CD4-positive, alpha-beta T cell (primary cell): Measurements from ENCODE around the gene PYGL. TPM values are rescaled to one million over a fixed set of nuclear protein-coding genes. Genes with fewer than 3 reads are reported as not detected.
A peak's percentile ranks its signal among the peaks of the same experiment; 100 is the strongest.

Experiments
- ATAC-seq: fragments of 200-7000 bp; cut with Tn5 transposase; one replicate; pipeline ENCODE4 v1.10.0; 2022; ENCODE audit warnings: mild to moderate bottlenecking; ENCODE audit not compliant: poor library complexity
- CTCF ChIA-PET: fragments of 350-600 bp; sonication (Branson Sonifier 250); formaldehyde crosslinking; loops from one replicate; lab custom pipeline; 2021; ENCODE audit warnings: antibody characterized with exemption, inconsistent platforms; lab: Charles Lee
- POLR2A ChIA-PET: fragments of 350-600 bp; sonication (Branson Sonifier 250); formaldehyde crosslinking; loops from one replicate; lab custom pipeline; 2021; ENCODE audit warnings: antibody characterized with exemption, inconsistent platforms; lab: Charles Lee
- DNase-seq, 14 experiments: peaks; one replicate each; pipeline ENCODE4 v3.0.0-alpha.2; 2013 to 2020; ENCODE audit warnings: mixed read lengths in 2 of 14
- H3K27ac ChIP-seq, 2 donors: one replicate each; pipeline versions ENCODE4 v1.5.1 to v1.7.0; 2013; ENCODE audit warnings: low read length in 2 of 2, low read depth in 1 of 2, mild to moderate bottlenecking in 1 of 2
- H3K27me3 ChIP-seq, 2 experiments: 1 replicate in 1 of 2; 2 replicates in 1 of 2; pipeline versions ENCODE4 v1.6.1 to v1.7.0; 2013; ENCODE audit warnings: low read length in 2 of 2, control low read depth in 1 of 2, mild to moderate bottlenecking in 1 of 2, moderate library complexity in 1 of 2; ENCODE audit not compliant: insufficient read depth in 2 of 2, control insufficient read depth in 1 of 2
- H3K36me3 ChIP-seq: one replicate; pipeline ENCODE4 v1.6.1; 2013; ENCODE audit warnings: low read length, control low read depth; ENCODE audit not compliant: insufficient read depth
- H3K4me1 ChIP-seq: one replicate; pipeline ENCODE4 v1.6.1; 2013; ENCODE audit warnings: low read length, control low read depth; ENCODE audit not compliant: insufficient read depth
- H3K4me3 ChIP-seq: one replicate; pipeline ENCODE4 v1.5.1; 2013; ENCODE audit warnings: mild to moderate bottlenecking, low read length, moderate library complexity
- H3K9me3 ChIP-seq, 2 experiments: 1 replicate in 1 of 2; 2 replicates in 1 of 2; pipeline versions ENCODE4 v1.6.1 to v1.7.0; 2013; ENCODE audit warnings: low read length in 2 of 2, mild to moderate bottlenecking in 2 of 2, control low read depth in 1 of 2, moderate library complexity in 1 of 2; ENCODE audit not compliant: control insufficient read depth in 1 of 2, insufficient read depth in 1 of 2
- H3K27ac Mint-ChIP-seq: one replicate; pipeline ENCODE4 v1.8.0; 2020; ENCODE audit warnings: mixed read lengths
- H3K27me3 Mint-ChIP-seq: one replicate; pipeline ENCODE4 v1.8.0; 2021; ENCODE audit warnings: mixed read lengths
- H3K36me3 Mint-ChIP-seq: one replicate; pipeline ENCODE4 v1.8.0; 2021; ENCODE audit warnings: low read depth, mixed read lengths
- H3K4me1 Mint-ChIP-seq: one replicate; pipeline ENCODE4 v1.8.0; 2021; ENCODE audit warnings: low read depth, mixed read lengths
- H3K4me3 Mint-ChIP-seq: one replicate; pipeline ENCODE4 v1.8.0; 2020; ENCODE audit warnings: mild to moderate bottlenecking, mixed read lengths
- H3K9me3 Mint-ChIP-seq: one replicate; pipeline ENCODE4 v1.8.0; 2020; ENCODE audit warnings: mixed read lengths
- CTCF ChIP-seq: fragments of 200-600 bp; IDR thresholded peaks from one replicate; pipeline ENCODE4 v1.8.0; 2022; ENCODE audit warnings: antibody characterized with exemption, mild to moderate bottlenecking
- intact Hi-C, 2 experiments: fragments of 100-400 bp; cut with DNase I in 1 of 2; cut with micrococcal nuclease in 1 of 2; formaldehyde crosslinking; loops; one replicate each; pipeline versions ENCODE4 v1.15.1 to v1.9.0; 2023 to 2025; cut with DNase I, micrococcal nuclease
- total RNA-seq, 174 experiments: library from RNA in 2 of 174; stranded (reverse) in 2 of 174; gene quantifications; one replicate each; pipeline ENCODE4 v1.2.3 and lab custom pipeline; 2021 to 2026

PYGL gene
- total RNA-seq, 2 experiments from 2014 or later: 0.59 to 0.69 TPM

GRCh38 chr14:50882932-50883826 is 61.1 kb downstream of the PYGL start:
- Mint-ChIP-seq H3K27me3 (peaks cover 34% of the 10 kb centered on the region), H3K4me1 (no peaks in the 10 kb centered on the region), H3K4me3 (no peak overlapping the region), H3K9me3 (no peaks in the 10 kb centered on the region), H3K27ac (no peak overlapping the region), H3K36me3 (no peaks in the 10 kb centered on the region)
- DNase-seq (no peak), ATAC-seq (no peak)
- Histone ChIP-seq H3K4me1 (no peaks in the 10 kb centered on the region), H3K36me3 (no peaks in the 10 kb centered on the region), H3K9me3 (no peaks in the 10 kb centered on the region), H3K27me3 (peaks cover 0 to 6% of the 10 kb centered on the region in 2 experiments), H3K27ac (no peak overlapping the region), H3K4me3 (no peak overlapping the region)
- CTCF ChIA-PET: no interaction called here
- POLR2A ChIA-PET: no interaction called here
- intact Hi-C loops: no loop called here
- TF ChIP-seq CTCF: no peak

- H3K4me3 ChIP-seq: no peak overlapping the region
Measured at GRCh38 chr14:50875359-50876070, 68.8 kb downstream of the PYGL start.

More at GRCh38 chr14:50875359-50876070, 68.8 kb downstream of the PYGL start:
- no peak for TF ChIP-seq CTCF
- Histone ChIP-seq H3K4me1 (peaks cover 26% of the 10 kb centered on the region), H3K27me3 (peaks cover 14 to 20% of the 10 kb centered on the region in 2 experiments), H3K9me3 (no peaks in the 10 kb centered on the region), H3K36me3 (no peaks in the 10 kb centered on the region), H3K27ac (no peak overlapping the region)
- Mint-ChIP-seq H3K4me3 (peak overlapping the region; percentile 28), H3K27ac (no peak overlapping the region), H3K9me3 (no peaks in the 10 kb centered on the region), H3K4me1 (peaks cover 41% of the 10 kb centered on the region), H3K27me3 (peaks cover 46% of the 10 kb centered on the region), H3K36me3 (no peaks in the 10 kb centered on the region)
- ChIA-PET CTCF (interaction anchor here (0.8 kb wide), 1 partner anchor 9 kb away, joined by 3 read pairs; no protein-coding TSS in a partner anchor), POLR2A (interaction anchor here (1.1 to 1.6 kb wide), 5 partner anchors 8 to 1108 kb away, joined by 3 to 7 read pairs (median 3); partner anchors contain the start of gene KLHDC2)
- DNase-seq (peak; percentile 16 to 79 (median 44)), ATAC-seq (peak; percentile 91)
- intact Hi-C loops: no loop called here
